Measurements from ENCODE around the gene TMEM165. TPM values are rescaled to one million over a fixed set of nuclear protein-coding genes. Genes with fewer than 3 reads are reported as not detected.
"Not testable (repeated sequence)": the region's sequence is repeated elsewhere in the genome, so short reads cannot be mapped to it uniquely, and the experiment has no call there.

TMEM165 gene
- total RNA-seq, 4 donors from 2014 or later, result 82.5 to 129 (median 98.3) TPM

GRCh38 chr4:55348466-55348865 is 47.3 kb upstream of the TMEM165 start:
- peaks cover 26% of the 10 kb centered on the region for H3K4me1 ChIP-seq
- no peaks in the 10 kb centered on the region for H3K36me3 ChIP-seq
- H3K27ac ChIP-seq, result no peak overlapping the region
- H3K27me3 ChIP-seq, result no peaks in the 10 kb centered on the region
- H3K9me3 ChIP-seq, result no peaks in the 10 kb centered on the region
- WGBS, result 59% methylated on average over 3 of the region's 3 CpGs
- no peak overlapping the region for H3K4me3 ChIP-seq
- no peak for DNase-seq (ENCODE audit: low spot score in 2 of 2)
- TF ChIP-seq EP300 (IDR thresholded peaks at IDR 0.05), result no peak
- TF ChIP-seq, protein P1, sequence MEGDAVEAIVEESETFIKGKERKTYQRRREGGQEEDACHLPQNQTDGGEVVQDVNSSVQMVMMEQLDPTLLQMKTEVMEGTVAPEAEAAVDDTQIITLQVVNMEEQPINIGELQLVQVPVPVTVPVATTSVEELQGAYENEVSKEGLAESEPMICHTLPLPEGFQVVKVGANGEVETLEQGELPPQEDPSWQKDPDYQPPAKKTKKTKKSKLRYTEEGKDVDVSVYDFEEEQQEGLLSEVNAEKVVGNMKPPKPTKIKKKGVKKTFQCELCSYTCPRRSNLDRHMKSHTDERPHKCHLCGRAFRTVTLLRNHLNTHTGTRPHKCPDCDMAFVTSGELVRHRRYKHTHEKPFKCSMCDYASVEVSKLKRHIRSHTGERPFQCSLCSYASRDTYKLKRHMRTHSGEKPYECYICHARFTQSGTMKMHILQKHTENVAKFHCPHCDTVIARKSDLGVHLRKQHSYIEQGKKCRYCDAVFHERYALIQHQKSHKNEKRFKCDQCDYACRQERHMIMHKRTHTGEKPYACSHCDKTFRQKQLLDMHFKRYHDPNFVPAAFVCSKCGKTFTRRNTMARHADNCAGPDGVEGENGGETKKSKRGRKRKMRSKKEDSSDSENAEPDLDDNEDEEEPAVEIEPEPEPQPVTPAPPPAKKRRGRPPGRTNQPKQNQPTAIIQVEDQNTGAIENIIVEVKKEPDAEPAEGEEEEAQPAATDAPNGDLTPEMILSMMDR (IDR thresholded peaks at IDR 0.05), result no peak
- no peak for TF ChIP-seq POLR2AphosphoS5 (IDR thresholded peaks at IDR 0.05)
- TF ChIP-seq POLR2A (IDR thresholded peaks at IDR 0.05), result no peak

DNA sequence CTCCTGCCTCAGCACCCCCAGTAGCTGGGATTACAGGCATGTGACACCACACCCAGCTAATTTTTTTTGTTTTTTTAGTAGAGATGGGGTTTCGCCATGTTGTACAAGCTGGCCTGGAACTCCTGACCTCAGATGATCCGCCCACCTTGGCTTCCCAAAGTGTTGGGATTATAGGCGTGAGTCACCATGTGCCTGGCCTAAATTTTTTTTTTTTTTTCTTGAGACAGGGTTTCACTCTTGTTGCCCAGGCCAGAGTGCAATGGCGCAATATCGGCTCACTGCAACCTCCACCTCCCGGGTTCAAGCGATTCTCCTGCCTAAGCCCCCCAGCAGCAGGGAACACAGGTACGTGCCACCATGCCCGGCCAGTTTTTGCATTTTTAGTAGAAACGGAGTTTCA is 44.9 kb upstream of the TMEM165 start:
- DNase-seq (ENCODE audit: low spot score in 2 of 2), result peak in 1 of 2 donors; percentile 69
- not testable (repeated sequence) for H3K27me3 ChIP-seq, H3K9me3 ChIP-seq, H3K4me3 ChIP-seq, H3K36me3 ChIP-seq
- Histone ChIP-seq H3K27ac (peak overlapping the region; percentile 4), H3K4me1 (peaks cover 35% of the 10 kb centered on the region)
- WGBS, result 86% methylated on average over 10 of the region's 10 CpGs

DNA sequence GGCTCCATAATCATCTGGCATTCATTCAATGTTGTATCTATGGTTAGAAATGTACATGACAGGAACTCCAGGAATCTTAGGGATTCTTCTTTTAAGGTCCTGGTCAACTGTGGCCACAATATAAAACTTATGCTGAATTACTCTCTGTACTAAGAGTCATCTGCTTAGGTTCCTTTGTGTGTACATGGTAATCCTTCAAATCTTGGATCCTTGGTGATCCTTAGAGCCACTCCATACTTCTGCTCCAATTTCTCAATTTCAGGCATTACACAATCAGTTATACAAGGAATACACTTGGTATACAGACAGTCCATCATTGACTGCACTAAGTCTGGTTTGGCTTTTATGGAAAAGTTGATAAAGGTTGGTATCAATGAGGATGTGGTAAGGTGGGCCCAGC is 43.9 kb upstream of the TMEM165 start:
- no peaks in the 10 kb centered on the region for H3K27me3 ChIP-seq
- H3K4me3 ChIP-seq, result no peak overlapping the region
- no peak overlapping the region for H3K27ac ChIP-seq
- H3K9me3 ChIP-seq, result no peaks in the 10 kb centered on the region
- DNase-seq (ENCODE audit: low spot score in 2 of 2), result no peak
- no peak for TF ChIP-seq POLR2A (IDR thresholded peaks at IDR 0.05)
- H3K4me1 ChIP-seq, result peaks cover 40% of the 10 kb centered on the region
- H3K36me3 ChIP-seq, result no peaks in the 10 kb centered on the region

GRCh38 chr4:55352726-55353125 is 43.0 kb upstream of the TMEM165 start:
- TF ChIP-seq POLR2A (IDR thresholded peaks at IDR 0.05), result no peak
- TF ChIP-seq EP300 (IDR thresholded peaks at IDR 0.05), result no peak
- TF ChIP-seq, protein P1 (IDR thresholded peaks at IDR 0.05), result no peak
- no peak for TF ChIP-seq POLR2AphosphoS5 (IDR thresholded peaks at IDR 0.05)
- WGBS, result 95% methylated on average over 2 of the region's 2 CpGs
- no peaks in the 10 kb centered on the region for H3K9me3 ChIP-seq
- no peak overlapping the region for H3K4me3 ChIP-seq
- DNase-seq (ENCODE audit: low spot score in 2 of 2), result no peak
- H3K36me3 ChIP-seq, result no peaks in the 10 kb centered on the region
- peaks cover 40% of the 10 kb centered on the region for H3K4me1 ChIP-seq
- H3K27me3 ChIP-seq, result no peaks in the 10 kb centered on the region
- H3K27ac ChIP-seq, result no peak overlapping the region

DNA sequence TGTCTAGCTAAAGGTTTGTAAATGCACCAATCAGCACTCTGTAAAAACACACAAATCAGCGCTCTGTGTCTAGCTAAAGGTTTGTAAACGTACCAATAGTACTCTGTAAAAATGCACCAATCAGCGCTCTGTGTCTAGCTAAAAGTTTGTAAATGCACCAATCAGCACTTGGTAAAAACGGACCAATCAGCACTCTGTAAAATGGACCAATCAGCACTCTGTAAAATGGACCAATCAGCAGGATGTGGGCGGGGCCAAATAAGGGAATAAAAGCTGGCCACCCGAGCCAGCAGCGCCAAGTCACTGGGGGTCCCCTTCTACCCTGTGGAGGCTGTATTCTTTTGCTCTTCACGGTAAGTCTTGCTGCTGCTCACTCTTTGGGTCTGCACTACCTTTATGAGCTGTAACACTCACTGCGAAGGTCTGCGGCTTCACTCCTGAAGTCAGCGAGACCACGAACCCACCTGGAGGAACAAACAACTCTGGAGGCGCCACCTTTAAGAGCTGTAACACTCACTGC is 42.5 kb upstream of the TMEM165 start:
- not testable (repeated sequence) for H3K4me3 ChIP-seq; H3K36me3 ChIP-seq; H3K27ac ChIP-seq; H3K9me3 ChIP-seq; H3K27me3 ChIP-seq; DNase-seq (ENCODE audit: low spot score in 2 of 2)
- WGBS, result 98% methylated on average over 13 of the region's 13 CpGs
- peaks cover 40% of the 10 kb centered on the region for H3K4me1 ChIP-seq

DNA sequence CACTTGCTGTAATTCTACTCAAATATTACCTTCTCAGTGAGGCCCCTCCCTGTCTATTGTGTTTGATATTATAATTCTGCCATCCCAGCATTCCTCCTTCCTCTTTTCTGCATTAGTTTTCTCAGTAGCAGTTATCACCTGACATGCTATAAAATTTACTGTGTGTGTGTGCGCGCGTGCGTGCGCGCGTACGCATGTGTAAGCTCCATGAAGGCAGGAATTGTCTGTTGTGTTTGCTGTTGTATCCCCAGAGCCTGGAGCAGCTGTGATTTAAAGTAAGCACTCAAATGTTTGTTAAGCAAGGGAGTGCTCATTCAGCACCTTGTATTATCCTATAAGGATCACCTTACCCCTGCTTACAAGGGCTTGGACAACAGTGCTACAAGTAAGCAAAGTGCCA is 41.1 kb upstream of the TMEM165 start:
- peaks cover 49% of the 10 kb centered on the region for H3K4me1 ChIP-seq
- H3K36me3 ChIP-seq, result no peaks in the 10 kb centered on the region
- TF ChIP-seq EP300 (IDR thresholded peaks at IDR 0.05), result no peak
- TF ChIP-seq, protein P1 (IDR thresholded peaks at IDR 0.05), result no peak
- TF ChIP-seq POLR2AphosphoS5 (IDR thresholded peaks at IDR 0.05), result no peak
- TF ChIP-seq POLR2A (IDR thresholded peaks at IDR 0.05), result no peak
- H3K4me3 ChIP-seq, result no peak overlapping the region
- no peak overlapping the region for H3K27ac ChIP-seq
- no peaks in the 10 kb centered on the region for H3K27me3 ChIP-seq
- WGBS, result 98% methylated on average over 8 of the region's 8 CpGs
- no peak for DNase-seq (ENCODE audit: low spot score in 2 of 2)
- H3K9me3 ChIP-seq, result no peaks in the 10 kb centered on the region

DNA sequence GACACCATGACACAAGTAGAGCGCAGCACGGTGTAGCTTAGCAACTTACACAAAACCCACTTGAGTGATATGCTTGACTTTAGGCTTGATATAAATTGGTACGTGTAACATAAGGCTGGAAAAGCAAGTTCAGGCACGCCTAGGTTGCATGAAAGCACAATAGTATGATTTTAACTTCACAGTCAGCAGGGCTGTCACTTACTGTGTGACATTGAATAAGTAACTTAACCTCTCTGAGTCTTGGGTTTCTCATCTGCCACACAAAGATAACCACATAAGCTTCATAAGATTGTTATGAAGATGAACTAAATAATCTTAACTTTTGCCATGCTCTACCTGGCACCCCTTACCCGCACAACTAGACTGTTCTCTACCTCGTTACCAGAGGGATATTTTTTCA is 40.2 kb upstream of the TMEM165 start:
- H3K4me1 ChIP-seq, result peaks cover 53% of the 10 kb centered on the region
- no peak overlapping the region for H3K4me3 ChIP-seq
- DNase-seq (ENCODE audit: low spot score in 2 of 2), result no peak
- no peaks in the 10 kb centered on the region for H3K36me3 ChIP-seq
- no peak overlapping the region for H3K27ac ChIP-seq
- WGBS, result 63% methylated on average over 6 of the region's 6 CpGs
- no peaks in the 10 kb centered on the region for H3K27me3 ChIP-seq
- peak in 1 of 3 donors; percentile 20 for TF ChIP-seq POLR2AphosphoS5 (IDR thresholded peaks at IDR 0.05)
- TF ChIP-seq, protein P1 (IDR thresholded peaks at IDR 0.05), result no peak
- no peaks in the 10 kb centered on the region for H3K9me3 ChIP-seq
